Activated CD4-positive, alpha-beta T cell treated with anti-CD3 and anti-CD28 coated beads, Interleukin-2, amount 10 ng/mL, durations not matched to agents 24 days and 14 days (primary cell): ENCODE measurements around the gene GTPBP1. TPM values are rescaled to one million over a fixed set of nuclear protein-coding genes. Genes with fewer than 3 reads are reported as not detected.
A peak's percentile ranks its signal among the peaks of the same experiment; 100 is the strongest.

Experiments used
- DNase-seq: peaks from one replicate; pipeline ENCODE4 v3.0.0; 2022
- H3K27ac Mint-ChIP-seq: one replicate; pipeline ENCODE4 v1.8.0; 2022; ENCODE audit warnings: mild to moderate bottlenecking, mixed read lengths
- H3K27me3 Mint-ChIP-seq: one replicate; pipeline ENCODE4 v1.8.0; 2022; ENCODE audit warnings: mixed read lengths
- H3K36me3 Mint-ChIP-seq: one replicate; pipeline ENCODE4 v1.8.0; 2022; ENCODE audit warnings: low read depth, mild to moderate bottlenecking, mixed read lengths
- H3K4me1 Mint-ChIP-seq: one replicate; pipeline ENCODE4 v1.8.0; 2021; ENCODE audit warnings: mixed read lengths
- H3K4me3 Mint-ChIP-seq: one replicate; pipeline ENCODE4 v1.8.0; 2022; ENCODE audit warnings: mild to moderate bottlenecking, moderate library complexity, mixed read lengths
- H3K9me3 Mint-ChIP-seq: one replicate; pipeline ENCODE4 v1.8.0; 2021; ENCODE audit warnings: mixed read lengths
- intact Hi-C: fragments of 100-400 bp; cut with micrococcal nuclease; formaldehyde crosslinking; loops from one replicate; pipeline ENCODE4 v1.15.1; 2023
- total RNA-seq: library from RNA; stranded (reverse); gene quantifications from 2 replicates; pipeline ENCODE4 v1.2.3, GENCODE V29; 2022

The GTPBP1 gene
- total RNA-seq, 1 donor from 2014 or later = 102 TPM

GRCh38 chr22:38697425-38698089 lies 8.2 kb upstream of the GTPBP1 start:
- Mint-ChIP-seq H3K4me1 (peaks cover 55% of the 10 kb centered on the region), H3K27me3 (peaks cover 2% of the 10 kb centered on the region), H3K9me3 (no peaks in the 10 kb centered on the region), H3K27ac (peak overlapping the region; percentile 98), H3K36me3 (peaks cover 54% of the 10 kb centered on the region), H3K4me3 (peak overlapping the region; percentile 98)
- intact Hi-C loops = no loop called here
- DNase-seq = peak; percentile 67

GRCh38 chr22:38698407-38699094 lies 7.2 kb upstream of the GTPBP1 start:
- Mint-ChIP-seq H3K36me3 (peaks cover 47% of the 10 kb centered on the region), H3K27ac (peak overlapping the region; percentile 98), H3K4me1 (peaks cover 48% of the 10 kb centered on the region), H3K4me3 (peak overlapping the region; percentile 98), H3K27me3 (peaks cover 2% of the 10 kb centered on the region), H3K9me3 (no peaks in the 10 kb centered on the region)
- no peak for DNase-seq
- intact Hi-C loops = loop anchor here (1.0 kb wide), 1 partner anchor 17 kb away; the partner anchor contains the start of gene TOMM22

DNA sequence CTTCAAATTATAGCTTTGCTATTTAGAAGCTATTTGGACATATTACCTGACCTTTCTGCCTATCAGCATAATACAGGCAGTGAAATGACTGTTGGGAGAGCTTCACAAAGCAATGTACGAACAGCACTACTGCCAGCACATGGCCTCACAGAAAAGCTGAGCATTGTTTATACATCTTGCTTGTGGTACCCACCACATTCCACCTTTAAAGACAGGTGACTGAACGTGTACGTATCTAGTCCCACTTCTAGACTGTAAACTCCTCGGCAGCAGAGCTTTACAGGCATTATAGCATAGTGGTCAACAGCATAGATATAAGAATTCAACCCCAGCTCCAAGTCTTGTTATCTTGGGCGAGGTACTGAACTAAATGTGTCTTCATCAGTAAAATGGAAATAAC lies 6.6 kb upstream of the GTPBP1 start:
- H3K27ac Mint-ChIP-seq = peak overlapping the region; percentile 98
- H3K4me3 Mint-ChIP-seq = peak overlapping the region; percentile 98
- peaks cover 45% of the 10 kb centered on the region for H3K36me3 Mint-ChIP-seq
- H3K9me3 Mint-ChIP-seq = no peaks in the 10 kb centered on the region
- peaks cover 2% of the 10 kb centered on the region for H3K27me3 Mint-ChIP-seq
- H3K4me1 Mint-ChIP-seq = peaks cover 50% of the 10 kb centered on the region
- intact Hi-C loops = loop anchor here (1.0 kb wide), 1 partner anchor 18 kb away; the partner anchor contains the start of gene TOMM22
- DNase-seq = peak; percentile 68

DNA sequence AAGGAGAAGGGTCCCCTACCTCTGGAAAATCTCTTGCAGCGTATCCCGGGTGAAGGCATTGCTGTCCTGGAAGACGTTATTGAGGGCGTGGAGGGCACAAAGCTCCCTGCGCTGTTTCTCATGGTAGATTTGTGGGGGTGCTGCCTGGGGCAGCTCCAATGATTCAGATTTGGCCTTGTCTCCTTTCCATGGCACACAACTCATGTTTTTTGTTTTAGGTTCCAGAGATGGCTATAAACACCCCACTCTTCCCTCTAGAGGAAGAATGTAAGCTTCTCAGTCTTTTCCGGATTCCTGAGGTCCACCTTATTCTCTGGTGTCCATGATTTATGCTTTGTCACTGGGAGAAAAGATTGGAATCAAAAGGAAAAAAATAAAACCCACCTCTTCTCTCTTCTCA lies 6.0 kb upstream of the GTPBP1 start:
- peaks cover 2% of the 10 kb centered on the region for H3K27me3 Mint-ChIP-seq
- intact Hi-C loops = loop anchor here (1.0 to 10.0 kb wide), 2 partner anchors 18 to 415 kb away; partner anchors contain the start of gene TOMM22
- H3K4me3 Mint-ChIP-seq = peak overlapping the region; percentile 98
- peaks cover 54% of the 10 kb centered on the region for H3K4me1 Mint-ChIP-seq
- peak overlapping the region; percentile 98 for H3K27ac Mint-ChIP-seq
- no peaks in the 10 kb centered on the region for H3K9me3 Mint-ChIP-seq
- H3K36me3 Mint-ChIP-seq = peaks cover 42% of the 10 kb centered on the region
- DNase-seq = peak; percentile 64

GRCh38 chr22:38700270-38700788 lies 5.4 kb upstream of the GTPBP1 start:
- Mint-ChIP-seq H3K4me3 (peak overlapping the region; percentile 98), H3K36me3 (peaks cover 37% of the 10 kb centered on the region), H3K4me1 (peaks cover 53% of the 10 kb centered on the region), H3K27ac (peak overlapping the region; percentile 100), H3K9me3 (no peaks in the 10 kb centered on the region), H3K27me3 (peaks cover 2% of the 10 kb centered on the region)
- DNase-seq = no peak
- intact Hi-C loops = loop anchor here (10.0 kb wide), 1 partner anchor 414 kb away; no protein-coding TSS in a partner anchor

- peak; percentile 100 for DNase-seq
- H3K27ac Mint-ChIP-seq = peak within 1 kb of the TSS; percentile 100
- peaks cover 57% of the 10 kb centered on the region for H3K4me1 Mint-ChIP-seq
- H3K9me3 Mint-ChIP-seq = no peaks in the 10 kb centered on the region
- peaks cover 40% of the 10 kb centered on the region for H3K36me3 Mint-ChIP-seq
- H3K4me3 Mint-ChIP-seq = peak within 1 kb of the TSS; percentile 98
- H3K27me3 Mint-ChIP-seq = peaks cover 4% of the 10 kb centered on the region
- intact Hi-C loops = loop anchor here (10.0 kb wide), 1 partner anchor 414 kb away; no protein-coding TSS in a partner anchor
These were observed 4.7 kb upstream of the GTPBP1 start, which contains the start of gene JOSD1 for GRCh38 chr22:38700789-38701628. TSS of gene JOSD1 (minus strand) at chr22:38700943. CDS start at chr22:38699987, 956 bp downstream.

DNA sequence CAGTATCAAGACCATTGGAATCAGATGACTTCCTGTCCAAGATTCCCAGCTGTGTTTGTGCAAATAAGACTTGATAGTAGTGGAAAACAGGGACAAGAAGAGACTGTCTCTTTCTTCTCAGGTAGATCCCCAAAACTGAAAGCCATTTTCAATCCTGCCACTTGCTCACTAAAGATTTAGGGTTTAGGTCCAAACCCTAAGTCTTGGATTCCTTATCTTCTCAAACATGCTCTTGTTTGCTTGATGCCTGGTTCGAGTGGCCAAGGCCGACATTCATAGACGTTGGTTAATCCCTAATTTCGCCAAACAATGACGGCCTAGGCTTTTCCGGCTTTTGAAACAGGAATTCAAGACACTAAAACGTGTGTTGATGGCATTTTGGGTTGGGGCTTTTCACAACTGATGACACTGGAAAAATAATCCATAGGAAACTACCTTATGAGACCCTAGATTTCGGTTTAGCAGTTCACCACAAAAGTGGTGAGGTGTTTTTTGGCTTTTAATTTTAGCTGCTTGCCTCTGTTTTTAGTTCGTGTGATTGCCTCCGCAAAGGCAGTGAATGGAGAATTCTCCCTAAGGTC lies 1.0 kb upstream of the GTPBP1 start:
- intact Hi-C loops = loop anchor here (1.0 to 10.0 kb wide), 3 partner anchors 50 to 410 kb away; partner anchors contain the start of gene DDX17
- peak overlapping the region; percentile 98 for H3K27ac Mint-ChIP-seq
- H3K4me3 Mint-ChIP-seq = peak overlapping the region; percentile 81
- H3K36me3 Mint-ChIP-seq = peaks cover 35% of the 10 kb centered on the region
- DNase-seq = no peak
- H3K9me3 Mint-ChIP-seq = no peaks in the 10 kb centered on the region
- peaks cover 53% of the 10 kb centered on the region for H3K4me1 Mint-ChIP-seq
- H3K27me3 Mint-ChIP-seq = peaks cover 4% of the 10 kb centered on the region

DNA sequence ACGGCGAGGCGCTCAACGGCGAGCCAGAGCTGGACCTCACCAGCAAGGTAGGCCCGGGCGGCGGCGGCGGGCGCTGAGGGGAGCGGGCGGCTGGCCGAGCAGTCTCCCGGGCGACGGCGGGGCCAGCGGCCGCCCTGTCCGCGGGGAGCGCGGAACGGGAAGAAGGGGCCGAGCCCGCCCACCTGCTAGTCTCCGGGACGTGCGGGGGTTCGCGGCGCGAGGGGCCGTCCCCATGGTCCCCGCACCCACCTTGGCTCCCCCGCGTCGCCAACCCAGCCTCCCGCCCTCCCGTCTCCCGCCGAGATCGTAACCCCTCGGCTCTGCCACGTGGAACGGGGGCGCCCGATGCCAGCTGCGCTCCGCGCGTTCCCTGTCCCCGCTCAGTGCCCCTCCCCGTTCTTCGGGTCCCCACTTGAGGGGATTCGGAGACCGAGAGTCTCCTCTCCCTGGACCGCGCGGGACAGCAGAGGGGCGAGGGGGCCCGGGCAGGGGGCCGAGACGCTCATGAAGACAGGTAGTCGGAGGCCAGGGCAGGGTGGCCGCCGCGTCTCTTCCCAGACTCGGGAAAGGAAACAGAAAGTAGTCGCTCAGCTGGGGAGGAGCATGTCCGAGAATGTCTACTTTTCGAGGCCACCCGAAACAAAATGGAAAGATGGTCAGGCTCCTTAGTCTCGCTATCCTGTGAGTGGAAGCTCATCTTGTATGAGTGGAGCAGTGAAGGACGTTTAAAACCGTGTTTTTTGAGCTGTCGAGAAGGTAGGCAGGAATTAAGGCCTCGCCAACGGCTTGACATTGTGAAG lies 557 bp downstream of the GTPBP1 start:
- H3K36me3 Mint-ChIP-seq = peaks cover 38% of the 10 kb centered on the region

GRCh38 chr22:38706901-38707195 lies 1.1 kb downstream of the GTPBP1 start:
- DNase-seq = no peak
- Mint-ChIP-seq H3K27me3 (peaks cover 3% of the 10 kb centered on the region), H3K4me1 (peaks cover 55% of the 10 kb centered on the region), H3K36me3 (peaks cover 38% of the 10 kb centered on the region), H3K27ac (peak overlapping the region; percentile 91), H3K4me3 (peak overlapping the region; percentile 81), H3K9me3 (no peaks in the 10 kb centered on the region)
- intact Hi-C loops = loop anchor here (5.0 to 10.0 kb wide), 2 partner anchors 200 to 408 kb away; partner anchors contain the start of gene DDX17

More for the DNA sequence above, 557 bp downstream of the GTPBP1 start:
- Mint-ChIP-seq H3K9me3 (no peaks in the 10 kb centered on the region), H3K4me3 (peak overlapping the region; percentile 81), H3K27me3 (peaks cover 3% of the 10 kb centered on the region), H3K4me1 (peaks cover 58% of the 10 kb centered on the region), H3K27ac (peak overlapping the region; percentile 91)
- intact Hi-C loops = loop anchor here (5.0 to 10.0 kb wide), 2 partner anchors 199 to 408 kb away; partner anchors contain the start of gene DDX17
- peak; percentile 87 for DNase-seq

GRCh38 chr22:38707346-38707745 lies 1.6 kb downstream of the GTPBP1 start:
- Mint-ChIP-seq H3K4me1 (peaks cover 60% of the 10 kb centered on the region), H3K36me3 (peaks cover 43% of the 10 kb centered on the region), H3K27ac (peak overlapping the region; percentile 91), H3K4me3 (peak overlapping the region; percentile 81), H3K27me3 (peaks cover 3% of the 10 kb centered on the region), H3K9me3 (no peaks in the 10 kb centered on the region)
- DNase-seq = peak; percentile 63
- intact Hi-C loops = loop anchor here (5.0 to 10.0 kb wide), 2 partner anchors 200 to 407 kb away; partner anchors contain the start of gene DDX17

- Mint-ChIP-seq H3K9me3 (no peaks in the 10 kb centered on the region), H3K4me3 (peak overlapping the region; percentile 81), H3K36me3 (peaks cover 43% of the 10 kb centered on the region), H3K4me1 (peaks cover 66% of the 10 kb centered on the region), H3K27ac (peak overlapping the region; percentile 58), H3K27me3 (peaks cover 3% of the 10 kb centered on the region)
- DNase-seq = no peak
- intact Hi-C loops = loop anchor here (5.0 to 10.0 kb wide), 2 partner anchors 201 to 407 kb away; partner anchors contain the start of gene DDX17
These were observed 2.2 kb downstream of the GTPBP1 start for GRCh38 chr22:38707984-38708383.

DNA sequence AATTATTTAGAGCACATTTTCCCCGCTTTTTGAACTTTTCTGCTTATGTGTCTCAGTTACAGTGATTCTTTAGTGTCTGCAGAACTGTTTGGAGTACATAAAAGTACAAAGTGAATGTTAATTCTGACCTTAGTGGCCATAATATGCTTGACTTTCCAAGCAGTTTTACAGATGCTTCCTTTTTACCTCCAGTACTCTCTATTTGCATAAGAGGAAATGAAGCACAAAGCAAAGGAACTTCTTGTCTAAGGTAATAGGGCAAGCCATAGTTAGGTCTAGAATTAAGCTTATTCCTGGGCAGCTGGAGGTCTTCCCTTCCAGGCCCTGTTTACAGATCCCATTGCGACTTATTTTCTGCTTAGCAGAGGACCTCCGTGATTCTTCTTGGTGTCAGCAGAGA lies 3.6 kb downstream of the GTPBP1 start:
- Mint-ChIP-seq H3K4me1 (peaks cover 72% of the 10 kb centered on the region), H3K9me3 (no peaks in the 10 kb centered on the region), H3K4me3 (peak overlapping the region; percentile 42), H3K27me3 (peaks cover 3% of the 10 kb centered on the region), H3K36me3 (peaks cover 47% of the 10 kb centered on the region), H3K27ac (no peak overlapping the region)
- DNase-seq = no peak
- intact Hi-C loops = loop anchor here (5.0 to 10.0 kb wide), 2 partner anchors 202 to 405 kb away; partner anchors contain the start of gene DDX17
